Right cardiac atrium (tissue), 5 donors: ENCODE measurements around the gene MBOAT7. TPM values are rescaled to one million over a fixed set of nuclear protein-coding genes. Genes with fewer than 3 reads are reported as not detected.
"Not testable (repeated sequence)": the region's sequence is repeated elsewhere in the genome, so short reads cannot be mapped to it uniquely, and the experiment has no call there.

Source experiments
- ATAC-seq, 2 donors: fragments of 200-7000 bp; cut with Tn5 transposase; one replicate each; pipeline versions ENCODE4 v1.8.0 to v1.9.1; 2020; ENCODE audit warnings: moderate library complexity in 2 of 2, mild to moderate bottlenecking in 1 of 2
- DNase-seq, 3 donors: peaks; one replicate each; pipeline ENCODE4 v3.0.0-alpha.2; 2020
- H3K27ac ChIP-seq: one replicate; pipeline ENCODE4 v1.5.1; 2013; ENCODE audit warnings: mild to moderate bottlenecking, low read length, control low read depth, moderate library complexity
- H3K27me3 ChIP-seq: one replicate; pipeline ENCODE4 v1.6.1; 2013; ENCODE audit not compliant: control insufficient read depth, insufficient read depth
- H3K4me1 ChIP-seq: one replicate; pipeline ENCODE4 v1.6.1; 2013; ENCODE audit warnings: low read length; ENCODE audit not compliant: control insufficient read depth, insufficient read depth
- H3K4me3 ChIP-seq: one replicate; pipeline ENCODE4 v1.5.1; 2013; ENCODE audit warnings: low read length, control low read depth
- H3K9me3 ChIP-seq: one replicate; pipeline ENCODE4 v1.6.1; 2013; ENCODE audit warnings: low read length; ENCODE audit not compliant: control insufficient read depth
- WGBS: extraction: QIAGEN DNeasy Blood & Tissue Kit; methylation state at CpG from one replicate; pipeline ENCODE4 v1.1.7; 2013; 5-methylcytosine and 5-hydroxymethylcytosine counted together
- intact Hi-C, 4 donors: fragments of 100-400 bp; cut with DNase I; formaldehyde crosslinking; loops; one replicate each; pipeline versions ENCODE4 v1.11.0 to v1.14.0; 2022 to 2023
- polyA plus RNA-seq: library from polyadenylated mRNA; stranded (reverse); fragments of 200-250 nt; gene quantifications from one replicate; pipeline ENCODE4 v1.2.3, GENCODE V29; 2013
- total RNA-seq, 4 donors: library from RNA; stranded (reverse); fragmentation: NEBNext Ultra II Directional; extraction: Animal tissue kit (Norgen Biotek cat#: 25700); gene quantifications; one replicate each; pipeline ENCODE4 v1.2.1, GENCODE V29; 2021
- donor health status: healthy with polysubstance abuse.
- donor health status: DM: no; HTN: yes; CAD: no.
- donor health status: DM: no; HTN: no; CAD: no.
- donor health status: DM: no; HTN: yes; CAD: no; lungs with severe emphysema.
- donor health status: DM: yes; HTN: yes; CAD: no.

MBOAT7 gene
- total and polyA plus RNA-seq, 5 donors, result 16.1 to 23.6 (median 19.9) TPM

- no peaks in the 10 kb centered on the region for H3K27me3 ChIP-seq
- 56% methylated on average over 24 of the region's 24 CpGs for WGBS
- no peak for DNase-seq
- peaks cover 16% of the 10 kb centered on the region for H3K4me1 ChIP-seq
- intact Hi-C loops, result no loop called here
- ATAC-seq, result peak; percentile 5 to 10
- no peaks in the 10 kb centered on the region for H3K9me3 ChIP-seq
- H3K4me3 ChIP-seq, result no peak overlapping the region
- H3K27ac ChIP-seq, result peak overlapping the region; percentile 63
Observed at GRCh38 chr19:54209058-54209810, 19.9 kb upstream of the MBOAT7 start.

- Histone ChIP-seq H3K9me3 (no peaks in the 10 kb centered on the region), H3K27me3 (no peaks in the 10 kb centered on the region), H3K4me3 (no peak overlapping the region), H3K4me1 (peaks cover 16% of the 10 kb centered on the region), H3K27ac (peak overlapping the region; percentile 57)
- intact Hi-C loops, result no loop called here
- 81% methylated on average over 8 of the region's 8 CpGs for WGBS
- no peak for ATAC-seq
- DNase-seq, result no peak
Observed at GRCh38 chr19:54208784-54209057, 19.3 kb upstream of the MBOAT7 start.

GRCh38 chr19:54207983-54208783, 18.8 kb upstream of the MBOAT7 start:
- peak; percentile 65 to 75 for ATAC-seq
- intact Hi-C loops, result no loop called here
- H3K4me1 ChIP-seq, result peaks cover 20% of the 10 kb centered on the region
- H3K27me3 ChIP-seq, result no peaks in the 10 kb centered on the region
- H3K4me3 ChIP-seq, result no peak overlapping the region
- peak; percentile 72 to 80 (median 74) for DNase-seq
- H3K9me3 ChIP-seq, result no peaks in the 10 kb centered on the region
- WGBS, result 59% methylated on average over 18 of the region's 18 CpGs
- H3K27ac ChIP-seq, result peak overlapping the region; percentile 57

GRCh38 chr19:54207676-54207982, 18.2 kb upstream of the MBOAT7 start:
- Histone ChIP-seq H3K4me1 (peaks cover 25% of the 10 kb centered on the region), H3K4me3 (no peak overlapping the region), H3K9me3 (no peaks in the 10 kb centered on the region), H3K27ac (no peak overlapping the region), H3K27me3 (no peaks in the 10 kb centered on the region)
- ATAC-seq (no peak), DNase-seq (no peak)
- intact Hi-C loops, result no loop called here
- WGBS, result 62% methylated on average over 5 of the region's 5 CpGs

- DNase-seq, H3K9me3 ChIP-seq, H3K27me3 ChIP-seq, intact Hi-C loops, H3K27ac ChIP-seq, H3K4me3 ChIP-seq, ATAC-seq: not testable (repeated sequence)
- H3K4me1 ChIP-seq, result peaks cover 27% of the 10 kb centered on the region
- WGBS, result 68% methylated on average over 23 of the region's 23 CpGs
Observed at GRCh38 chr19:54207193-54207592, 17.8 kb upstream of the MBOAT7 start.

- 79% methylated on average over 13 of the region's 13 CpGs for WGBS
Observed at GRCh38 chr19:54206831-54207177, 17.4 kb upstream of the MBOAT7 start.

GRCh38 chr19:54206030-54206830, 16.9 kb upstream of the MBOAT7 start:
- ATAC-seq (no peak), DNase-seq (no peak)
- 89% methylated on average over 27 of the region's 27 CpGs for WGBS
- Histone ChIP-seq H3K27ac (no peak overlapping the region), H3K4me1 (peaks cover 30% of the 10 kb centered on the region), H3K4me3 (no peak overlapping the region), H3K27me3 (no peaks in the 10 kb centered on the region), H3K9me3 (no peaks in the 10 kb centered on the region)
- intact Hi-C loops, result no loop called here

More at GRCh38 chr19:54206831-54207177, 17.4 kb upstream of the MBOAT7 start:
- DNase-seq (no peak), ATAC-seq (no peak)
- peaks cover 27% of the 10 kb centered on the region for H3K4me1 ChIP-seq
- H3K9me3 ChIP-seq, result no peaks in the 10 kb centered on the region
- no peak overlapping the region for H3K27ac ChIP-seq
- H3K27me3 ChIP-seq, result no peaks in the 10 kb centered on the region
- no peak overlapping the region for H3K4me3 ChIP-seq
- intact Hi-C loops, result no loop called here

- Histone ChIP-seq H3K9me3 (no peaks in the 10 kb centered on the region), H3K27me3 (no peaks in the 10 kb centered on the region), H3K4me1 (peaks cover 26% of the 10 kb centered on the region), H3K4me3 (no peak overlapping the region), H3K27ac (no peak overlapping the region)
- DNase-seq, result no peak
- WGBS, result 71% methylated on average over 4 of the region's 4 CpGs
- no peak for ATAC-seq
- intact Hi-C loops, result no loop called here
Observed at GRCh38 chr19:54204767-54205468, 15.5 kb upstream of the MBOAT7 start.

GRCh38 chr19:54203151-54203611, 13.8 kb upstream of the MBOAT7 start:
- WGBS, result 51% methylated on average over 9 of the region's 9 CpGs
- H3K9me3 ChIP-seq, result no peaks in the 10 kb centered on the region
- intact Hi-C loops, result no loop called here
- H3K27ac ChIP-seq, result no peak overlapping the region
- H3K27me3 ChIP-seq, result no peaks in the 10 kb centered on the region
- H3K4me3 ChIP-seq, result no peak overlapping the region
- no peak for ATAC-seq
- H3K4me1 ChIP-seq, result peaks cover 14% of the 10 kb centered on the region
- no peak for DNase-seq

GRCh38 chr19:54201980-54202379, 12.6 kb upstream of the MBOAT7 start:
- WGBS, result 69% methylated on average over 13 of the region's 13 CpGs
- DNase-seq, result no peak
- no peak overlapping the region for H3K27ac ChIP-seq
- peaks cover 14% of the 10 kb centered on the region for H3K4me1 ChIP-seq
- no peaks in the 10 kb centered on the region for H3K9me3 ChIP-seq
- intact Hi-C loops, result no loop called here
- no peak for ATAC-seq
- no peaks in the 10 kb centered on the region for H3K27me3 ChIP-seq
- H3K4me3 ChIP-seq, result peak overlapping the region; percentile 84
